Measurements from ENCODE around the gene LCE7A. TPM values are rescaled to one million over a fixed set of nuclear protein-coding genes. Genes with fewer than 3 reads are reported as not detected.

Gene LCE7A
- total RNA-seq, 1 donor from 2014 or later = not detected

GRCh38 chr1:152884966-152885624, 25.3 kb downstream of the LCE7A start:
- H3K9me3 ChIP-seq (ENCODE audit: insufficient read depth, low read depth, low read length) = no peaks in the 10 kb centered on the region
- H3K79me2 ChIP-seq (ENCODE audit: insufficient read depth, low read length) = no peaks in the 10 kb centered on the region
- no peak for FAIRE-seq
- H3K4me3 ChIP-seq (ENCODE audit: insufficient read depth, low read depth, low read length) = no peak overlapping the region
- no peak overlapping the region for H3K4me2 ChIP-seq (ENCODE audit: low read length)
- peaks cover 8% of the 10 kb centered on the region for H3K4me1 Mint-ChIP-seq (ENCODE audit: low read depth, unreplicated experiment)
- no peaks in the 10 kb centered on the region for H3K9me3 Mint-ChIP-seq (ENCODE audit: unreplicated experiment)
- no peaks in the 10 kb centered on the region for H3K27me3 ChIP-seq (ENCODE audit: insufficient read depth, low read length)
- H3K36me3 ChIP-seq (ENCODE audit: insufficient read depth, low read length) = no peaks in the 10 kb centered on the region
- H2AFZ ChIP-seq (ENCODE audit: low read depth, low read length) = no peak overlapping the region
- TF ChIP-seq EZH2 (IDR thresholded peaks at IDR 0.05; ENCODE audit: insufficient read depth, low read length) (no peak), CTCF (IDR thresholded peaks at IDR 0.05; ENCODE audit: insufficient read depth, low read depth, low read length) (no peak)
- no peak overlapping the region for H3K27ac ChIP-seq (ENCODE audit: low read depth, low read length)
- H3K9ac ChIP-seq (ENCODE audit: low read length) = no peak overlapping the region
- DNase-seq (ENCODE audit: low read depth) = peak; percentile 66
- H3K4me1 ChIP-seq (ENCODE audit: insufficient read depth, low read length) = no peaks in the 10 kb centered on the region
- H3K36me3 Mint-ChIP-seq (ENCODE audit: low read depth, unreplicated experiment) = no peaks in the 10 kb centered on the region
- no peak overlapping the region for H3K4me3 Mint-ChIP-seq (ENCODE audit: unreplicated experiment)
- H3K27ac Mint-ChIP-seq (ENCODE audit: unreplicated experiment) = no peak overlapping the region
- peaks cover 2% of the 10 kb centered on the region for H3K27me3 Mint-ChIP-seq (ENCODE audit: low read depth, unreplicated experiment)
- no peaks in the 10 kb centered on the region for H4K20me1 ChIP-seq (ENCODE audit: insufficient read depth, low read length)

GRCh38 chr1:152886085-152886484, 26.3 kb downstream of the LCE7A start:
- H3K4me3 Mint-ChIP-seq (ENCODE audit: unreplicated experiment) = no peak overlapping the region
- no peaks in the 10 kb centered on the region for H3K9me3 Mint-ChIP-seq (ENCODE audit: unreplicated experiment)

More at GRCh38 chr1:152886085-152886484, 26.3 kb downstream of the LCE7A start:
- no peak for FAIRE-seq
- peak; percentile 6 for DNase-seq (ENCODE audit: low read depth)
- Histone ChIP-seq H3K27me3 (ENCODE audit: insufficient read depth, low read length) (no peaks in the 10 kb centered on the region), H3K9ac (ENCODE audit: low read length) (no peak overlapping the region), H2AFZ (ENCODE audit: low read depth, low read length) (no peak overlapping the region), H3K4me2 (ENCODE audit: low read length) (no peak overlapping the region), H3K79me2 (ENCODE audit: insufficient read depth, low read length) (no peaks in the 10 kb centered on the region), H3K4me1 (ENCODE audit: insufficient read depth, low read length) (no peaks in the 10 kb centered on the region), H4K20me1 (ENCODE audit: insufficient read depth, low read length) (no peaks in the 10 kb centered on the region), H3K4me3 (ENCODE audit: insufficient read depth, low read depth, low read length) (no peak overlapping the region), H3K9me3 (ENCODE audit: insufficient read depth, low read depth, low read length) (no peaks in the 10 kb centered on the region), H3K27ac (ENCODE audit: low read depth, low read length) (no peak overlapping the region), H3K36me3 (ENCODE audit: insufficient read depth, low read length) (no peaks in the 10 kb centered on the region)
- Mint-ChIP-seq H3K36me3 (ENCODE audit: low read depth, unreplicated experiment) (no peaks in the 10 kb centered on the region), H3K4me1 (ENCODE audit: low read depth, unreplicated experiment) (peaks cover 7% of the 10 kb centered on the region), H3K27ac (ENCODE audit: unreplicated experiment) (no peak overlapping the region), H3K27me3 (ENCODE audit: low read depth, unreplicated experiment) (peaks cover 2% of the 10 kb centered on the region)
- TF ChIP-seq CTCF (IDR thresholded peaks at IDR 0.05; ENCODE audit: insufficient read depth, low read depth, low read length) (no peak), EZH2 (IDR thresholded peaks at IDR 0.05; ENCODE audit: insufficient read depth, low read length) (no peak)
